Activated CD8-positive, alpha-beta T cell treated with anti-CD3 and anti-CD28 coated beads for 36 hours (primary cell): ENCODE data around the gene ISG20. TPM values are rescaled to one million over a fixed set of nuclear protein-coding genes. Genes with fewer than 3 reads are reported as not detected.

Experiments
- ATAC-seq: fragments of 200-7000 bp; cut with Tn5 transposase; one replicate; pipeline ENCODE4 v1.10.0; 2021; ENCODE audit warnings: mild to moderate bottlenecking, moderate library complexity
- CTCF ChIA-PET: fragments of 350-600 bp; sonication (Branson Sonifier 250); formaldehyde crosslinking; loops from one replicate; lab custom pipeline; 2021; ENCODE audit warnings: antibody characterized with exemption; lab: Charles Lee
- POLR2A ChIA-PET: fragments of 350-600 bp; sonication (Branson Sonifier 250); formaldehyde crosslinking; loops from one replicate; lab custom pipeline; 2021; ENCODE audit warnings: antibody characterized with exemption; lab: Charles Lee
- DNase-seq: peaks from one replicate; pipeline ENCODE4 v3.0.0-alpha.2; 2020
- H3K27ac Mint-ChIP-seq: one replicate; pipeline ENCODE4 v1.8.0; 2021; ENCODE audit warnings: mild to moderate bottlenecking, mixed read lengths
- H3K27me3 Mint-ChIP-seq: one replicate; pipeline ENCODE4 v1.8.0; 2021; ENCODE audit warnings: mixed read lengths
- H3K36me3 Mint-ChIP-seq: one replicate; pipeline ENCODE4 v1.8.0; 2021; ENCODE audit warnings: low read depth, mixed read lengths
- H3K4me1 Mint-ChIP-seq: one replicate; pipeline ENCODE4 v1.8.0; 2021; ENCODE audit warnings: low read depth, mixed read lengths
- H3K4me3 Mint-ChIP-seq: one replicate; pipeline ENCODE4 v1.8.0; 2021; ENCODE audit warnings: mild to moderate bottlenecking, moderate library complexity, mixed read lengths
- H3K9me3 Mint-ChIP-seq: one replicate; pipeline ENCODE4 v1.8.0; 2021; ENCODE audit warnings: mixed read lengths
- intact Hi-C: fragments of 100-400 bp; cut with micrococcal nuclease; formaldehyde crosslinking; loops from one replicate; pipeline ENCODE4 v1.10.0; 2022
- total RNA-seq, 2 experiments: library from RNA; stranded (reverse); gene quantifications; one replicate each; pipeline ENCODE4 v1.2.3, GENCODE V29; 2021
- TF ChIP-seq, protein P1 (sequence below): fragments of 200-600 bp; IDR thresholded peaks from one replicate; pipeline ENCODE4 v1.8.0; 2022; ENCODE audit warnings: antibody characterized with exemption, mild to moderate bottlenecking

ISG20 gene
- total RNA-seq, 2 experiments from 2014 or later = 75.1 to 82.8 TPM

DNA sequence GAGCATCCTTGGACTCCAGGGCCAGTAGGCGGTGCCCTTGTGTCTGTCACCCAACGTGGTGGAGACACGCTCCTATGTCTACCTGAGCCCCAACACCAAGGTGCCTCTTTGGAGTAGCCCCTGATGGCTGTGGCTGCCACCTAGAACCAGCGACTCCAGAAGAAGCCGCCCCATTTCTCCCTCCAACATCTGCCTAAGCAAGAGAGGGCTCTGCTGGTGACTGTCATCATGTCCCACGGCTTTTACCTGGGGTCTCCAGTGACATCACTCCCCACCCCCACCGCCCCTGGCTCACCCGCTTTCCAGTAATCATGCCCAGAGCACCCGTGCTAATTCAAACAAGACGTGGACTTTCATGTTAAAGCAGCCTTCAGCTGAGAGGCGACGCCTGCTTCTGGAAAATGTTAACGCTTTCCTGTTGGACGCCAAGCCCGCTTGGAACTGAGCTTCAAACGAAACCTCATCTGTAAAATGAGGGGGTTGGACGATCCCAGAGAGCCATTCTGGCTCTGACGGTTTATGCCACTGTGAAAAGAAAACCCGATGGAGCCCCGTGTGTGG lies 57.0 kb downstream of the ISG20 start:
- no peaks in the 10 kb centered on the region for H3K9me3 Mint-ChIP-seq
- ChIA-PET POLR2A (no interaction called here), CTCF (no interaction called here)
- no peaks in the 10 kb centered on the region for H3K4me1 Mint-ChIP-seq
- no peaks in the 10 kb centered on the region for H3K27me3 Mint-ChIP-seq
- intact Hi-C loops = no loop called here
- H3K27ac Mint-ChIP-seq = no peak overlapping the region
- DNase-seq (no peak), ATAC-seq (no peak)
- no peak overlapping the region for H3K4me3 Mint-ChIP-seq
- no peaks in the 10 kb centered on the region for H3K36me3 Mint-ChIP-seq
- TF ChIP-seq, protein P1, sequence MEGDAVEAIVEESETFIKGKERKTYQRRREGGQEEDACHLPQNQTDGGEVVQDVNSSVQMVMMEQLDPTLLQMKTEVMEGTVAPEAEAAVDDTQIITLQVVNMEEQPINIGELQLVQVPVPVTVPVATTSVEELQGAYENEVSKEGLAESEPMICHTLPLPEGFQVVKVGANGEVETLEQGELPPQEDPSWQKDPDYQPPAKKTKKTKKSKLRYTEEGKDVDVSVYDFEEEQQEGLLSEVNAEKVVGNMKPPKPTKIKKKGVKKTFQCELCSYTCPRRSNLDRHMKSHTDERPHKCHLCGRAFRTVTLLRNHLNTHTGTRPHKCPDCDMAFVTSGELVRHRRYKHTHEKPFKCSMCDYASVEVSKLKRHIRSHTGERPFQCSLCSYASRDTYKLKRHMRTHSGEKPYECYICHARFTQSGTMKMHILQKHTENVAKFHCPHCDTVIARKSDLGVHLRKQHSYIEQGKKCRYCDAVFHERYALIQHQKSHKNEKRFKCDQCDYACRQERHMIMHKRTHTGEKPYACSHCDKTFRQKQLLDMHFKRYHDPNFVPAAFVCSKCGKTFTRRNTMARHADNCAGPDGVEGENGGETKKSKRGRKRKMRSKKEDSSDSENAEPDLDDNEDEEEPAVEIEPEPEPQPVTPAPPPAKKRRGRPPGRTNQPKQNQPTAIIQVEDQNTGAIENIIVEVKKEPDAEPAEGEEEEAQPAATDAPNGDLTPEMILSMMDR = no peak

DNA sequence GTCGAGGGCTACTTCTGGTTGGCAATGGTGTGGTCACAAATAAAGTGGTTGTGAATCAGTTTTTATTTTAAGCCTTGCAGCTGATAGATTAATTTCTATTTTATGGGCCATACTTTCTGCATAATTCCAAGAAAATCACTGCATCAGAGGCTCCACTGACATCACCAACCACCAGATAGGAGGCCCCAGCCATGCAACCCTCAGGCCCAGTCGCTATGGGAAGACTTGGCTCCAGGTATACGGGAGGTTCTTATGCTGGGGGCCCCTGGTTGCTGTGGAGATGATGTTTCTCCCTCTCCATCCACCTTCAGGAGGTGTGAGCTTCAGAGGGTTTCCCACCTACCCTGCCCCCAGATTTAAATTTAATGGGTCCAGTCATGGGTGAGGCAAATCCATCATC lies 57.4 kb downstream of the ISG20 start:
- Mint-ChIP-seq H3K4me3 (no peak overlapping the region), H3K9me3 (no peaks in the 10 kb centered on the region), H3K27me3 (no peaks in the 10 kb centered on the region), H3K27ac (no peak overlapping the region), H3K4me1 (no peaks in the 10 kb centered on the region), H3K36me3 (no peaks in the 10 kb centered on the region)
- TF ChIP-seq, protein P1 = no peak
- ATAC-seq (no peak), DNase-seq (no peak)
- intact Hi-C loops = no loop called here
- POLR2A ChIA-PET = no interaction called here
- CTCF ChIA-PET = interaction anchor here (0.7 to 1.1 kb wide), 2 partner anchors 25 to 208 kb away, joined by 3 read pairs; no protein-coding TSS in a partner anchor

DNA sequence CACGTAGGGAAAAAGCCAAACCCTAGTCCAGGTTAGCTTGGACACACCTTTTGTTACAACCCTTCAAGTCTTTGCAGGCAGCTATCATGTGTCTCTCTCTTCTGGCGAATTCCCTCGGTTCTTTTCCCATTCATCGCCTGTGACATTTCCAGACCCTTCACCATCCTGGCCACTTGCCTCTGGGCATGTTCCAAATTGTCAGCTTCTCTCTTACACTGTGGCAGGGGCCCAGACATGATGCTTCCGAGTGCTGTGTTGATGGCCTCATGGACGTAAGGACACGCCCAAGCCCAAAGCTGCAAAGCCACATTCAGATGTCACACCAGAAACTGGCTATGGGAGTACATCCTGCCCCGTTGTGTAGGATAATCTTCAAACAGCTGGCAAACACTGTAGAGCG lies 58.5 kb downstream of the ISG20 start:
- CTCF ChIA-PET = interaction anchor here (0.9 to 1.1 kb wide), 3 partner anchors 26 to 72 kb away, joined by 3 read pairs; no protein-coding TSS in a partner anchor
- Mint-ChIP-seq H3K27me3 (no peaks in the 10 kb centered on the region), H3K36me3 (no peaks in the 10 kb centered on the region), H3K27ac (no peak overlapping the region), H3K4me3 (no peak overlapping the region), H3K9me3 (no peaks in the 10 kb centered on the region), H3K4me1 (no peaks in the 10 kb centered on the region)
- intact Hi-C loops = no loop called here
- DNase-seq = no peak
- no peak for ATAC-seq
- TF ChIP-seq, protein P1 = no peak
- POLR2A ChIA-PET = no interaction called here

DNA sequence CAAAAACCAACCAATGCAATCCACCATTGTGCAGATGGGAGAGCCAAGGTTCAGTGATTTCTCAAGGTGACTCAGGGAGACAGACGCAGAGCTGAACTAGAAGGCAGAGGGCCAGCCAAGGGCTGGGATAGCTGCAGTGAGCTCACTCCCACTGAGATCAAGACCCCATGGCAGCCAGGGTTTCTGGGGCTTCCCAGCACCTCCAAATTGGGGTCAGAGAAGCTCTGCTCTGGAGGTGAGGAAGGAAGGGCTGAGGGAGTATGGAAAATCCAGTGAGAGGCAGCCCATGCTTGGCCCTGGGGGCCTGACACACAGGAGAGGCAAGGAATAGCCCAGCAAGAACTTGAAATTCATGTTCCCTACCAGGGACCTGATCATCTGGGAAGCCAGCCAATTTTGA lies 61.0 kb downstream of the ISG20 start:
- no peak for ATAC-seq
- POLR2A ChIA-PET = no interaction called here
- H3K9me3 Mint-ChIP-seq = no peaks in the 10 kb centered on the region
- TF ChIP-seq, protein P1 = no peak
- H3K4me1 Mint-ChIP-seq = peaks cover 3% of the 10 kb centered on the region
- H3K36me3 Mint-ChIP-seq = no peaks in the 10 kb centered on the region
- CTCF ChIA-PET = no interaction called here
- no peak for DNase-seq
- no peak overlapping the region for H3K27ac Mint-ChIP-seq
- intact Hi-C loops = no loop called here
- no peak overlapping the region for H3K4me3 Mint-ChIP-seq
- H3K27me3 Mint-ChIP-seq = peaks cover 11% of the 10 kb centered on the region

DNA sequence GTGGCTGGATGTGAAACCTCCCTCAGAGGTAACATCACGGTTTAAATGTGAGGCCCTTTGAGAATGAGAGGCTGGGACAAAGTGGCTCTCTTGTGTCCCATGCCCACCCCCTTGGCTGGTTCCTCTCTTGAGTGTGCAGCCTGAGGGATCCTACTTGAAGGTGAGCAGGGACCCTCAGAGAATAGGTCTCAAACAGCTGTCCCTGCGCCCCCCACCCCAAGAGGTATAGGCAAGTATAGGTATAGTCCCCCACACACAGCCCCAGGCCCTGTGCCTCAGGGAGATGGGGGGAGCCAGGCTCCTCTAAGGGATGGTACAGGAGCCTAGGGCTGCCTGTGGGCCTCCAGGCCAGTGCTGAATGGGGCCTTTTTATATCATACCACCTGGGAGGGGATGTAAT lies 61.9 kb downstream of the ISG20 start:
- CTCF ChIA-PET = interaction anchor here (0.9 kb wide), 1 partner anchor 76 kb away, joined by 3 read pairs; no protein-coding TSS in a partner anchor
- POLR2A ChIA-PET = no interaction called here
- Mint-ChIP-seq H3K4me1 (peaks cover 6% of the 10 kb centered on the region), H3K27me3 (peaks cover 14% of the 10 kb centered on the region), H3K9me3 (no peaks in the 10 kb centered on the region), H3K4me3 (no peak overlapping the region), H3K27ac (no peak overlapping the region), H3K36me3 (no peaks in the 10 kb centered on the region)
- intact Hi-C loops = no loop called here
- no peak for ATAC-seq
- TF ChIP-seq, protein P1 = no peak
- DNase-seq = no peak
